Lower lobe of right lung (tissue), 2 donors: ENCODE measurements around the gene C2CD4B. TPM values are rescaled to one million over a fixed set of nuclear protein-coding genes. Genes with fewer than 3 reads are reported as not detected.

Experiments used
- ATAC-seq, 2 donors: fragments of 200-7000 bp; cut with Tn5 transposase; one replicate each; pipeline ENCODE4 v1.9.1; 2020 to 2022; ENCODE audit warnings: mild to moderate bottlenecking in 2 of 2, moderate library complexity in 2 of 2
- DNase-seq: peaks from one replicate; pipeline ENCODE4 v3.0.0-alpha.2; 2020
- H3K27ac ChIP-seq: fragments of 200-600 bp; one replicate; pipeline ENCODE4 v1.8.0; 2022
- H3K27me3 ChIP-seq: fragments of 200-600 bp; one replicate; pipeline ENCODE4 v1.8.0; 2022; ENCODE audit warnings: low read depth
- H3K36me3 ChIP-seq: fragments of 200-600 bp; one replicate; pipeline ENCODE4 v1.8.0; 2022; ENCODE audit warnings: mild to moderate bottlenecking
- H3K4me1 ChIP-seq: fragments of 200-600 bp; one replicate; pipeline ENCODE4 v1.8.0; 2022
- H3K4me3 ChIP-seq: fragments of 200-600 bp; one replicate; pipeline ENCODE4 v1.8.0; 2022; ENCODE audit warnings: mild to moderate bottlenecking
- H3K9me3 ChIP-seq: fragments of 200-600 bp; one replicate; pipeline ENCODE4 v1.8.0; 2022
- intact Hi-C: fragments of 100-400 bp; cut with DNase I; formaldehyde crosslinking; loops from one replicate; pipeline ENCODE4 v1.11.0; 2022
- total RNA-seq: library from RNA; stranded (reverse); fragmentation: NEBNext Ultra II Directional; extraction: Animal tissue kit (Norgen Biotek cat#: 25700); gene quantifications from one replicate; pipeline ENCODE4 v1.2.1, GENCODE V29; 2021
- TF ChIP-seq, protein P1 (sequence below): fragments of 200-600 bp; IDR thresholded peaks from one replicate; pipeline ENCODE4 v1.8.0; 2022; ENCODE audit warnings: antibody characterized with exemption, mild to moderate bottlenecking
- donor health status: DM: no; HTN: yes; CAD: no; lungs with severe emphysema.

Gene C2CD4B
- total RNA-seq, 1 donor from 2014 or later: 2.6 TPM

DNA sequence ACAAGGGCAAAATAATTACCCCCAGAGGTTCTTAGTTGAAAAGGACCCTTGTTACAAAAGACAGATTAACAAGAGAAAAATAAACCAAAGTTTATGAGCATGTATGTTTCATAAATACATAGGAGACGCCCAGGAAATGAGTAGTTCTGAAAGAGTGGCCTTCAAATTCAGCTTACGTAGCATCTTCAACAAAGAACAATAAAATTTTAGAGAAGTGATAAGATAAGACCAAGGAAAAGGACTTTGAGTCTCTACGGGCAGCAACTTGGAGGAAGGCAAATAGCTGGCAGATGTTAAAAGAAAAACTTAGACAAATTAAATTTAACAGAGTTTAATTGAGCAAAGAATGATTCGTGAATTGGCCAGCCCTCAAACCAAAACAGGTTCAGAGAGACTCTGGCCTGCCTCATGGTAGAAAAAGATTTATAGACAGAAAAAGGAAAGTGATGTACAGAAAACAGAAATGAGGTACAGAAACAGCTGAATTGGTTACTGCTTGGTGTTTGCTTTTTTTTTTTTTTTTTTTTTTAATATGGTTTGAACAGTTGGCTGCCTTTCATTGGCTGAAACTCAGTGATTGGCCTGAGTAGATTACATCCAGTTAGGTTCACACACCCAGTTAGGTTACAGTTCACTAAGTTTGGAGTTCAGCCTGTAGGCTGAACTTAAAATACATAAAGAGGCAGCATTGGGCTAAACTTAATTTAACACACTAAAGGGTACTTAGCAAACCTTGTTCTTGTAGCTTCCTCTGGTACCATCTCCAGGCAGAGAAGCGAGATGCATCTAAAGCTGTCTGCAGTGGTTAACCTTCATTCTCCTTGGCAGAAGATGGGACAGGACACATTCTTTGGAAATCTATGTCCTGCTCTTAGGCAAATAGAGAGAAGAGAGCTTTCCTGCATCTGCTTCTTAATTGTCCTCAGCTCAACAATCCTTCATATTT, 23.2 kb downstream of the C2CD4B start:
- DNase-seq (no peak), ATAC-seq (no peak)
- intact Hi-C loops: no loop called here
- TF ChIP-seq, protein P1, sequence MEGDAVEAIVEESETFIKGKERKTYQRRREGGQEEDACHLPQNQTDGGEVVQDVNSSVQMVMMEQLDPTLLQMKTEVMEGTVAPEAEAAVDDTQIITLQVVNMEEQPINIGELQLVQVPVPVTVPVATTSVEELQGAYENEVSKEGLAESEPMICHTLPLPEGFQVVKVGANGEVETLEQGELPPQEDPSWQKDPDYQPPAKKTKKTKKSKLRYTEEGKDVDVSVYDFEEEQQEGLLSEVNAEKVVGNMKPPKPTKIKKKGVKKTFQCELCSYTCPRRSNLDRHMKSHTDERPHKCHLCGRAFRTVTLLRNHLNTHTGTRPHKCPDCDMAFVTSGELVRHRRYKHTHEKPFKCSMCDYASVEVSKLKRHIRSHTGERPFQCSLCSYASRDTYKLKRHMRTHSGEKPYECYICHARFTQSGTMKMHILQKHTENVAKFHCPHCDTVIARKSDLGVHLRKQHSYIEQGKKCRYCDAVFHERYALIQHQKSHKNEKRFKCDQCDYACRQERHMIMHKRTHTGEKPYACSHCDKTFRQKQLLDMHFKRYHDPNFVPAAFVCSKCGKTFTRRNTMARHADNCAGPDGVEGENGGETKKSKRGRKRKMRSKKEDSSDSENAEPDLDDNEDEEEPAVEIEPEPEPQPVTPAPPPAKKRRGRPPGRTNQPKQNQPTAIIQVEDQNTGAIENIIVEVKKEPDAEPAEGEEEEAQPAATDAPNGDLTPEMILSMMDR: no peak
- H3K9me3 ChIP-seq: no peaks in the 10 kb centered on the region
- no peaks in the 10 kb centered on the region for H3K4me1 ChIP-seq
- no peaks in the 10 kb centered on the region for H3K36me3 ChIP-seq
- no peak overlapping the region for H3K27ac ChIP-seq
- H3K27me3 ChIP-seq: no peaks in the 10 kb centered on the region
- H3K4me3 ChIP-seq: no peak overlapping the region

DNA sequence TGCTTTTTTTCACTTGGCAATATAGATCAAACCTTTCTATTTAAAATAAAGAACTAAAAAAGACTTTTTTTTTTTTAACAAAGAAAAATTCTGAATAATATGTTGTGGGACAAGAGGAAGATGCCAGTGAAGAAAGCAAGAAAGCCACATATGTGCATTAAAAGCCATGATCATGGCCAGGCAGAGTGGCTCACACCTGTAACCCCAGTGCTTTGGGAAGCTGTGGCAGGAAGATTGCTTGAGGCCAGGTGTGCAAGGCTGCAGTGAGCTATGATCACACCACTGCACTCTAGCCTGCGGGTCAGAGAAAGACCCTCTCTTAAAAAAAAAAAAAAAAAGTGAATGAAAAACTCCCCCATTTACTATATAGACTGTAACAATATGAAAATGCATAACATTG, 23.9 kb downstream of the C2CD4B start:
- no peaks in the 10 kb centered on the region for H3K9me3 ChIP-seq
- DNase-seq (no peak), ATAC-seq (no peak)
- no peaks in the 10 kb centered on the region for H3K27me3 ChIP-seq
- H3K4me3 ChIP-seq: no peak overlapping the region
- TF ChIP-seq, protein P1: no peak
- H3K4me1 ChIP-seq: no peaks in the 10 kb centered on the region
- no peaks in the 10 kb centered on the region for H3K36me3 ChIP-seq
- intact Hi-C loops: no loop called here
- no peak overlapping the region for H3K27ac ChIP-seq

GRCh38 chr15:62138124-62138523, 27.0 kb downstream of the C2CD4B start:
- no peak overlapping the region for H3K27ac ChIP-seq
- DNase-seq (no peak), ATAC-seq (no peak)
- intact Hi-C loops: no loop called here
- H3K4me1 ChIP-seq: no peaks in the 10 kb centered on the region
- no peak overlapping the region for H3K4me3 ChIP-seq
- TF ChIP-seq, protein P1: no peak
- H3K36me3 ChIP-seq: no peaks in the 10 kb centered on the region
- no peaks in the 10 kb centered on the region for H3K27me3 ChIP-seq
- H3K9me3 ChIP-seq: no peaks in the 10 kb centered on the region

DNA sequence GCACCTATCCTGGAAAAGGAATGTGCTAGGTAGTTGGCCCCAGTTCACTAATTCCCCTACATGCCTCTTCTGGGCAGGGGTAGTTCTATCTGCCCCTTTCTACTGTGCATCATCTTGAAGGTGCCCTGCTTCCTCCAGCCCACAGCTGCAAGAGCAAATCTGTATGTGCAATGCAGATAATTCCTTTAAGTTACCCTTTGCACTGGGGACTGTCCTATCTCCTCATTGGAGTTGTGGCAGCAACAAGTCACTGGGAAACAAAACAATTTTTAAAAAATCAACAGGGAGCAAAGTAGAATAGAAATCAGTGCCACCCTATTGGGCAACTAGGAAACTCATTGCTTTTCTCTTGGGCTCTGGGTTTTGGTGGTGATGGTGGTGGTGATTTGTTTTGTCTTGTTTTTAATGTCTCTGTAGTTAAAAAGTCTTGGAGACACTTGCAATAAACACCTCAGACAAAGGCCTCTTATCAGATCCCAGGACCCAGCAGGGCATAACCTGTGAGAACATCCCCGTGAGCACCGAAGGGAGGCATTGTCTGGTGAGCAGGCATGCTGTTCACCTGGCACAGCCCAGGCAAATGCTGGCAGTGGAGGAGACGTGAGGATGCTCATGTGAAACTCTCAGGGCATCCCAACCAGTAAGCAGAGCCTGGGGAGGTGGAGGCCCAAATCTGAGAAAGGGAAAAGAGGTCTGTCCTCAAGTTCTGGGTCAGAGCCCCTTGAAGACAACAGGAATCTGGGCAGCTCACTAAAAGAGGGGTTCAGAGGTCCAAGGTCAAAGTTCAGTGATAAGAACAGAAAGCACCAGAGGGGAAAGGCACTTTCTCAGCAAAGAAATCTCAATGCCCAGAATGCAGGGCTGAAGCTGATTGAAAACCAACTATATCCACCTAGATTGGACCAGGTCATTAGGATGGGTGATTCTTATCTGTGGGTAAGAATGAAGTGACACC, 27.9 kb downstream of the C2CD4B start:
- no peak for ATAC-seq

More for the DNA sequence above, 27.9 kb downstream of the C2CD4B start:
- TF ChIP-seq, protein P1: no peak
- intact Hi-C loops: no loop called here
- no peak for DNase-seq
- no peaks in the 10 kb centered on the region for H3K4me1 ChIP-seq
- H3K27ac ChIP-seq: no peak overlapping the region
- no peak overlapping the region for H3K4me3 ChIP-seq
- H3K27me3 ChIP-seq: no peaks in the 10 kb centered on the region
- no peaks in the 10 kb centered on the region for H3K36me3 ChIP-seq
- H3K9me3 ChIP-seq: no peaks in the 10 kb centered on the region
